C4-2B (cell line): ENCODE measurements around the gene SOHLH1.

Source experiments
- CTCF ChIP-seq: fragments of 450-650 bp; conservative IDR thresholded peaks from 2 replicates; pipeline ENCODE4 v1.5.1; 2017; ENCODE audit warnings: mild to moderate bottlenecking
- ZFX ChIP-seq: fragments of 450-650 bp; IDR thresholded peaks from 2 replicates; pipeline ENCODE4 v1.6.1; 2017

GRCh38 chr9:135704483-135704882 lies 5.2 kb upstream of the SOHLH1 start:
- TF ChIP-seq CTCF, result no peak
- no peak for TF ChIP-seq ZFX
